ENCODE data around the gene PABPN1L.

The PABPN1L gene

GRCh38 chr16:88866151-88866920 is at the start of gene PABPN1L:
Gene PABPN1L, minus strand, starts transcription at chr16:88866660. Its CDS starts 54 bp downstream, at chr16:88866606.
- H3K9me3 Mint-ChIP-seq: no peaks in the 10 kb centered on the region
- H3K4me3 Mint-ChIP-seq: no peak within 1 kb of the TSS
- no peak for DNase-seq (ENCODE audit: low spot score in 2 of 2)
- peaks cover 9% of the 10 kb centered on the region for H3K36me3 Mint-ChIP-seq (ENCODE audit: insufficient read depth)
- H3K27me3 Mint-ChIP-seq: peaks cover 22% of the 10 kb centered on the region
- no peak within 1 kb of the TSS for H3K27ac Mint-ChIP-seq (ENCODE audit: low read depth)
- ATAC-seq (replicated peaks; ENCODE audit: extremely low read depth, poor library complexity, severe bottlenecking): no peak
- no peaks in the 10 kb centered on the region for H3K4me1 Mint-ChIP-seq

GRCh38 chr16:88915639-88916327 is 49.3 kb upstream of the PABPN1L start:
- peaks cover 2% of the 10 kb centered on the region for H3K36me3 Mint-ChIP-seq (ENCODE audit: insufficient read depth)
- H3K4me3 Mint-ChIP-seq: no peak overlapping the region
- H3K27ac Mint-ChIP-seq (ENCODE audit: low read depth): no peak overlapping the region
- no peaks in the 10 kb centered on the region for H3K4me1 Mint-ChIP-seq
- no peak for DNase-seq (ENCODE audit: low spot score in 2 of 2)
- H3K27me3 Mint-ChIP-seq: peaks cover 35% of the 10 kb centered on the region
- no peak for ATAC-seq (replicated peaks; ENCODE audit: extremely low read depth, poor library complexity, severe bottlenecking)
- H3K9me3 Mint-ChIP-seq: no peaks in the 10 kb centered on the region

- no peak for DNase-seq (ENCODE audit: low spot score in 2 of 2)
- Mint-ChIP-seq H3K4me3 (no peak overlapping the region), H3K27me3 (peaks cover 44% of the 10 kb centered on the region), H3K27ac (ENCODE audit: low read depth) (no peak overlapping the region), H3K9me3 (no peaks in the 10 kb centered on the region), H3K4me1 (no peaks in the 10 kb centered on the region), H3K36me3 (ENCODE audit: insufficient read depth) (peaks cover 2% of the 10 kb centered on the region)
- no peak for ATAC-seq (replicated peaks; ENCODE audit: extremely low read depth, poor library complexity, severe bottlenecking)
Measured at GRCh38 chr16:88914750-88915368, 48.4 kb upstream of the PABPN1L start.

GRCh38 chr16:88913870-88914269 is 47.4 kb upstream of the PABPN1L start:
- ATAC-seq (replicated peaks; ENCODE audit: extremely low read depth, poor library complexity, severe bottlenecking) (no peak), DNase-seq (ENCODE audit: low spot score in 2 of 2) (no peak)
- peaks cover 39% of the 10 kb centered on the region for H3K27me3 Mint-ChIP-seq
- H3K4me1 Mint-ChIP-seq: no peaks in the 10 kb centered on the region
- peaks cover 2% of the 10 kb centered on the region for H3K36me3 Mint-ChIP-seq (ENCODE audit: insufficient read depth)
- no peak overlapping the region for H3K27ac Mint-ChIP-seq (ENCODE audit: low read depth)
- no peaks in the 10 kb centered on the region for H3K9me3 Mint-ChIP-seq
- H3K4me3 Mint-ChIP-seq: no peak overlapping the region

- H3K4me1 Mint-ChIP-seq: no peaks in the 10 kb centered on the region
- no peak for DNase-seq (ENCODE audit: low spot score in 2 of 2)
- H3K36me3 Mint-ChIP-seq (ENCODE audit: insufficient read depth): peaks cover 2% of the 10 kb centered on the region
- no peaks in the 10 kb centered on the region for H3K9me3 Mint-ChIP-seq
- no peak overlapping the region for H3K4me3 Mint-ChIP-seq
- H3K27me3 Mint-ChIP-seq: peaks cover 37% of the 10 kb centered on the region
- ATAC-seq (replicated peaks; ENCODE audit: extremely low read depth, poor library complexity, severe bottlenecking): no peak
- H3K27ac Mint-ChIP-seq (ENCODE audit: low read depth): no peak overlapping the region
Measured at GRCh38 chr16:88913001-88913612, 46.6 kb upstream of the PABPN1L start.

- no peak overlapping the region for H3K27ac Mint-ChIP-seq (ENCODE audit: low read depth)
- H3K36me3 Mint-ChIP-seq (ENCODE audit: insufficient read depth): peaks cover 2% of the 10 kb centered on the region
- no peaks in the 10 kb centered on the region for H3K4me1 Mint-ChIP-seq
- ATAC-seq (replicated peaks; ENCODE audit: extremely low read depth, poor library complexity, severe bottlenecking) (no peak), DNase-seq (ENCODE audit: low spot score in 2 of 2) (no peak)
- H3K27me3 Mint-ChIP-seq: peaks cover 32% of the 10 kb centered on the region
- no peaks in the 10 kb centered on the region for H3K9me3 Mint-ChIP-seq
- H3K4me3 Mint-ChIP-seq: no peak overlapping the region
Measured at GRCh38 chr16:88912556-88912955, 46.1 kb upstream of the PABPN1L start.

- Mint-ChIP-seq H3K4me1 (no peaks in the 10 kb centered on the region), H3K9me3 (no peaks in the 10 kb centered on the region), H3K36me3 (ENCODE audit: insufficient read depth) (peaks cover 2% of the 10 kb centered on the region), H3K27ac (ENCODE audit: low read depth) (no peak overlapping the region), H3K4me3 (no peak overlapping the region), H3K27me3 (peaks cover 25% of the 10 kb centered on the region)
- DNase-seq (ENCODE audit: low spot score in 2 of 2) (no peak), ATAC-seq (replicated peaks; ENCODE audit: extremely low read depth, poor library complexity, severe bottlenecking) (no peak)
Measured at GRCh38 chr16:88911946-88912310, 45.5 kb upstream of the PABPN1L start.

- H3K27me3 Mint-ChIP-seq: peaks cover 20% of the 10 kb centered on the region
- no peak for ATAC-seq (replicated peaks; ENCODE audit: extremely low read depth, poor library complexity, severe bottlenecking)
- H3K4me1 Mint-ChIP-seq: no peaks in the 10 kb centered on the region
- peaks cover 2% of the 10 kb centered on the region for H3K36me3 Mint-ChIP-seq (ENCODE audit: insufficient read depth)
- no peak overlapping the region for H3K27ac Mint-ChIP-seq (ENCODE audit: low read depth)
- H3K9me3 Mint-ChIP-seq: no peaks in the 10 kb centered on the region
- DNase-seq (ENCODE audit: low spot score in 2 of 2): no peak
- no peak overlapping the region for H3K4me3 Mint-ChIP-seq
Measured at GRCh38 chr16:88911136-88911945, 44.9 kb upstream of the PABPN1L start.

GRCh38 chr16:88910284-88911135 is 44.0 kb upstream of the PABPN1L start:
- ATAC-seq (replicated peaks; ENCODE audit: extremely low read depth, poor library complexity, severe bottlenecking): no peak
- Mint-ChIP-seq H3K27me3 (peaks cover 17% of the 10 kb centered on the region), H3K36me3 (ENCODE audit: insufficient read depth) (peaks cover 2% of the 10 kb centered on the region)

GRCh38 chr16:88909431-88910210 is 43.2 kb upstream of the PABPN1L start:
- Mint-ChIP-seq H3K27me3 (peaks cover 17% of the 10 kb centered on the region), H3K9me3 (no peaks in the 10 kb centered on the region), H3K4me1 (peaks cover 5% of the 10 kb centered on the region), H3K36me3 (ENCODE audit: insufficient read depth) (peaks cover 2% of the 10 kb centered on the region), H3K4me3 (no peak overlapping the region), H3K27ac (ENCODE audit: low read depth) (no peak overlapping the region)
- no peak for ATAC-seq (replicated peaks; ENCODE audit: extremely low read depth, poor library complexity, severe bottlenecking)
- no peak for DNase-seq (ENCODE audit: low spot score in 2 of 2)

More at GRCh38 chr16:88910284-88911135, 44.0 kb upstream of the PABPN1L start:
- Mint-ChIP-seq H3K4me3 (no peak overlapping the region), H3K4me1 (peaks cover 5% of the 10 kb centered on the region), H3K9me3 (no peaks in the 10 kb centered on the region), H3K27ac (ENCODE audit: low read depth) (no peak overlapping the region)
- no peak for DNase-seq (ENCODE audit: low spot score in 2 of 2)

- no peak for DNase-seq (ENCODE audit: low spot score in 2 of 2)
- H3K9me3 Mint-ChIP-seq: no peaks in the 10 kb centered on the region
- peaks cover 2% of the 10 kb centered on the region for H3K36me3 Mint-ChIP-seq (ENCODE audit: insufficient read depth)
- H3K4me1 Mint-ChIP-seq: peaks cover 5% of the 10 kb centered on the region
- no peak overlapping the region for H3K27ac Mint-ChIP-seq (ENCODE audit: low read depth)
- peaks cover 11% of the 10 kb centered on the region for H3K27me3 Mint-ChIP-seq
- ATAC-seq (replicated peaks; ENCODE audit: extremely low read depth, poor library complexity, severe bottlenecking): no peak
- no peak overlapping the region for H3K4me3 Mint-ChIP-seq
Measured at GRCh38 chr16:88908307-88908706, 41.8 kb upstream of the PABPN1L start.

Measured in central memory CD8-positive, alpha-beta T cell (primary cell).